H1 (cell line): Measurements from ENCODE around the gene FKBP10.

Experiments
- EZH2 ChIP-seq: fragments of 200-600 bp; sonication (generic); IDR thresholded peaks from 2 replicates; pipeline ENCODE4 v1.7.1; 2012; ENCODE audit warnings: low read depth, mild to moderate bottlenecking, moderate library complexity, low read length, inconsistent platforms; ENCODE audit not compliant: severe bottlenecking
- HDAC2 ChIP-seq, 2 experiments: fragments of 300-600 bp in 1 of 2; sonication (generic) in 1 of 2; IDR thresholded peaks; 2 replicates each; pipeline ENCODE4 v1.6.1; 2011 to 2012; ENCODE audit warnings: low read depth in 2 of 2, low read length in 2 of 2, mild to moderate bottlenecking in 2 of 2, moderate library complexity in 2 of 2, borderline replicate concordance in 1 of 2, inconsistent platforms in 1 of 2
- PHF8 ChIP-seq: fragments of 200-600 bp; sonication (generic); conservative IDR thresholded peaks from 2 replicates; pipeline ENCODE4 v1.7.1; 2012; ENCODE audit warnings: low read depth, mild to moderate bottlenecking, inconsistent platforms, low read length, moderate library complexity
- TF ChIP-seq, protein P1 (sequence below): IDR thresholded peaks from 2 replicates; pipeline ENCODE4 v1.6.1; 2012; ENCODE audit warnings: low read length, inconsistent platforms
- TF ChIP-seq, protein P2 (sequence below), 3 experiments: IDR thresholded peaks; 1 replicate in 2 of 3; 2 replicates in 1 of 3; pipeline versions ENCODE4 v1.5.1 to v1.6.1; 2011; ENCODE audit warnings: low read length in 3 of 3, mild to moderate bottlenecking in 3 of 3, inconsistent platforms in 2 of 3, low read depth in 1 of 3, moderate library complexity in 1 of 3; ENCODE audit not compliant: insufficient read depth in 1 of 3; ENCODE audit errors: control extremely low read depth in 1 of 3

DNA sequence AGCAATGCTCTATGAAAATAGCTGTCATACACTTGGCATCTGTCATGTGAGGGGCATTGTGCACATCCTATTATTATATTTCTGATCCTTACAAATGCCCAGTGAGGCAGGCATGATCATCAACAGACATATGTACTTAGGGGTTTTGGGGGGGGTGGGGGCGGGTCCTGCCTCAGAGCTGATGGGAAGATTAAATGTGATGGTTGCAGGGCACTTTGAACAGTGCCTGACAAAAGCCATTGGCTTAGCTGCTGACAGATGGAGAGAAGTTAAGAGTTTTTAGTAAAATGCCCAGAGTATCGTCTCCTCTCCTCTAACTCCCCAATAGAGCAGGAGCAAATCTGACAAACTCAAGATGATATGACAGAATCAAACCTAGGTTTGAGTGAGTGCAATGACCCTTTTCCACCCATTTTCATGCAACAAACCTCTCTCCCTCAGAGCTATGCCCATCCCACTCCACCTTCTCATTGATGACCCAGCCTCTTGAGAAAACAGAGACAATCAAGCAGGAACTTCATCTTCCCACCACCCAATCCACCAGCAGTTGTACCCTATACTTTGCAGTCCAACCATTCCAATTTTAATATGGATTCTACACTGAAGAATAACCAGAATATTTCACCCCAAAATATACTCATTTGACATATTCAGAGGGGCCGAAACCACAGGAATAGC is 47.6 kb downstream of the FKBP10 start:
- TF ChIP-seq, protein P1, sequence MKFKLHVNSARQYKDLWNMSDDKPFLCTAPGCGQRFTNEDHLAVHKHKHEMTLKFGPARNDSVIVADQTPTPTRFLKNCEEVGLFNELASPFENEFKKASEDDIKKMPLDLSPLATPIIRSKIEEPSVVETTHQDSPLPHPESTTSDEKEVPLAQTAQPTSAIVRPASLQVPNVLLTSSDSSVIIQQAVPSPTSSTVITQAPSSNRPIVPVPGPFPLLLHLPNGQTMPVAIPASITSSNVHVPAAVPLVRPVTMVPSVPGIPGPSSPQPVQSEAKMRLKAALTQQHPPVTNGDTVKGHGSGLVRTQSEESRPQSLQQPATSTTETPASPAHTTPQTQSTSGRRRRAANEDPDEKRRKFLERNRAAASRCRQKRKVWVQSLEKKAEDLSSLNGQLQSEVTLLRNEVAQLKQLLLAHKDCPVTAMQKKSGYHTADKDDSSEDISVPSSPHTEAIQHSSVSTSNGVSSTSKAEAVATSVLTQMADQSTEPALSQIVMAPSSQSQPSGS = no peak
- TF ChIP-seq EZH2 (no peak), HDAC2 (IDR thresholded peaks at IDR 0.05; ENCODE audit: borderline replicate concordance in 1 of 2, low read depth in 2 of 2, low read length in 2 of 2) (no peak), PHF8 (no peak)
- TF ChIP-seq, protein P2, sequence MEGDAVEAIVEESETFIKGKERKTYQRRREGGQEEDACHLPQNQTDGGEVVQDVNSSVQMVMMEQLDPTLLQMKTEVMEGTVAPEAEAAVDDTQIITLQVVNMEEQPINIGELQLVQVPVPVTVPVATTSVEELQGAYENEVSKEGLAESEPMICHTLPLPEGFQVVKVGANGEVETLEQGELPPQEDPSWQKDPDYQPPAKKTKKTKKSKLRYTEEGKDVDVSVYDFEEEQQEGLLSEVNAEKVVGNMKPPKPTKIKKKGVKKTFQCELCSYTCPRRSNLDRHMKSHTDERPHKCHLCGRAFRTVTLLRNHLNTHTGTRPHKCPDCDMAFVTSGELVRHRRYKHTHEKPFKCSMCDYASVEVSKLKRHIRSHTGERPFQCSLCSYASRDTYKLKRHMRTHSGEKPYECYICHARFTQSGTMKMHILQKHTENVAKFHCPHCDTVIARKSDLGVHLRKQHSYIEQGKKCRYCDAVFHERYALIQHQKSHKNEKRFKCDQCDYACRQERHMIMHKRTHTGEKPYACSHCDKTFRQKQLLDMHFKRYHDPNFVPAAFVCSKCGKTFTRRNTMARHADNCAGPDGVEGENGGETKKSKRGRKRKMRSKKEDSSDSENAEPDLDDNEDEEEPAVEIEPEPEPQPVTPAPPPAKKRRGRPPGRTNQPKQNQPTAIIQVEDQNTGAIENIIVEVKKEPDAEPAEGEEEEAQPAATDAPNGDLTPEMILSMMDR (IDR thresholded peaks at IDR 0.05; ENCODE audit: control extremely low read depth in 1 of 3, insufficient read depth in 1 of 3, low read depth in 1 of 3, low read length in 3 of 3) = no peak
